ENCODE data around the gene TMEM62.

DNA sequence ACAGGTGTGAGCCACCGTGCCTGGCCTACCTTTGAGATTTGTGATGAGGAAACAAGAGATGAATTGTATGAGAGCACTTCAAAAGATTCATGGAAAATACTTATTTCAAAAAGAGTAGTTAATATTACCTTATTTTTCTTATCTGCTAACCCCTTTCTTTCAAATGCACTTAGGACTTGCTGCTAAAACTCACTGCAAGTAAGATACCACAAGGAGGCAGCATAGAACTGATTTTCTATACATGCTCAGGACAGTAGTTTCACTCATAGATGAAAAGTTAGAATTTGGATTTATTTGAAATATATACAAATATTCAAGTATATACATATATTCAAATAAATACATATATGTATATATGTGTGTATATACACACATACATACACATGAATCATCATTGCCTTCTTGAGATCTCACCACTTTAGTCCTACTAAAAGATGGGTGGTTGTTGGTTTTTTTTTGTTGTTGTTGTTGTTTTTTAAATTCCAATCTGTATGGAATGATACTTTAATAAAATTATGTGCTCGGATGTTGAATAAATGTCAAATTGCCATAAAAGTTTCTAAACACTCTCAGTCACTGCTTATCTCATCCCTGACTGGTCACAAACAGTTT lies 54.3 kb downstream of the TMEM62 start:
- TF ChIP-seq POLR2AphosphoS5 (IDR thresholded peaks at IDR 0.05), result no peak
- TF ChIP-seq EP300 (IDR thresholded peaks at IDR 0.05), result no peak
- TF ChIP-seq CTCF (IDR thresholded peaks at IDR 0.05), result peak in 3 of 4 experiments; percentile 43 to 59 (median 50)
